Putamen (tissue), 1 donor: Measurements from ENCODE around the gene KNOP1.

Experiments
- DNase-seq: peaks from one replicate; pipeline ENCODE4 v3.0.0-alpha.2; 2016; ENCODE audit warnings: low spot score

Gene KNOP1

DNA sequence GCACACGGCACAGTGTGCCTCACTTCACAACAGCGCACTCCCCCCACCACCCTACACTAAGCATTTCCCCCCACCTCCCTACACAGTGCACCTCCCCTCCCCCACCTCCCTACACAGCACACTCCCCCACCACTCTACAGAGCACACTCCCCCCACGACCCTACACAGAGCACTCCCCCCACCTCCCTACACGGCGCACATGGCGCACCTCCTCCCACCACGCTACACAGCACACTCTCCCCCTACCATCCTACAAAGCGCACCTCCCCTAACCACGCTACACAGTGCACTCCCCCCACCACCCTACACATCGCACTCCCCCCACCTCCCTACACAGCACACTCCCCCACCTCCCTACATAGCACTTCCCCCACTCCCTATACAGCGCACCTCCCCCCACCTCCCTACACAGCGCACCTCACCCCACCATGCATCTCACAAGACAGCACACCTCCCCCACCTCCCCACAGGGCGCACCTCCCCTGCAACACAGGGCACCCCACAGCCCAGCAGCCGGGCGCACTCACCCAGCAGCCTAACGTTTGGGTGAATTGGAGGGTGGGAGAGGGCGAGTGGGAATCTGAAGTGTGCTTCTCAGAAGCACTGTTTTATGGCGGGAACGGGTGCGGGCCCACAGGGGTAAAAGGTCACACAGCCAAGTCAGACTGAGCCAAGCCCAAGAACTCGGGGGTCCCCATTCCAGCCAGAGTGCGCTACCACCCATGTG lies 10.3 kb downstream of the KNOP1 start:
- DNase-seq: no peak

DNA sequence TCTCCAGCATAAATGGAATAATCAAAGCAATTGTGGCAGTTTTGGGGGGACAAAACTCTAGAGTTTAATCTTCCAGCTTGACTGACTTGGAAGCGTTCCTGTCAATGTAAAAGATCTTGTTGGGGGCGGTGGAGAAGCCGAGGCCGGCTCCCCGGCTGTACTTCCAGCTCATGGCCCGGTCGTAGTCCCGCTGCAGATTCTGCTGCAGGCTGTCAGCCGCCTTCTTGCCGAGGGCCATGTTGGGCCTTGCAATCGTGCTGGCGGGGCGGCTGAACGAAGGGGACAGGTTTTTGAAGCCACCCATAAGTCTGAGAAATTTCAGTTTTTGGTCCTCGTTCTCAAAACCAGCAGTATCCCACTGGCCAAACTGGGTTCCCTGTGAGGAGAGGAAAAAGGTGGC lies 11.2 kb downstream of the KNOP1 start:
- no peak for DNase-seq

DNA sequence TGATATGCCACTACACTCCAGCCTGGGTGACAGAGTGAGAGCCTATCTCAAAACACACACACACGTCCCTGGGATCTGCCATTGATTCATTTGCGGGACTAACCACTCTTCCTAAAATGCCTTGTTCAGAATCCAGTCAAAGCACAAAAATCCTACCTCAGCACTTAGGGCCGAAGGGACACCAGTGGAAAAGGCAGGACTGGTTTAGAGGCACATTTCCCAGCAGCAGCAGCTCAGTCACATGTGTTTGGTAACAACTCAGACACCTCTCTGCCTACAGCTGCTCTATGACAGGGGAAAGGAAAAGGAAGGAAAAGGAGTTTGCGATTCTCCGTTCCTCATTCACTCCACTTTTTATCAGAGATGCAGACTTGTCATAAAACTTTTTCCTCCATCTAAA lies 12.2 kb downstream of the KNOP1 start:
- no peak for DNase-seq

DNA sequence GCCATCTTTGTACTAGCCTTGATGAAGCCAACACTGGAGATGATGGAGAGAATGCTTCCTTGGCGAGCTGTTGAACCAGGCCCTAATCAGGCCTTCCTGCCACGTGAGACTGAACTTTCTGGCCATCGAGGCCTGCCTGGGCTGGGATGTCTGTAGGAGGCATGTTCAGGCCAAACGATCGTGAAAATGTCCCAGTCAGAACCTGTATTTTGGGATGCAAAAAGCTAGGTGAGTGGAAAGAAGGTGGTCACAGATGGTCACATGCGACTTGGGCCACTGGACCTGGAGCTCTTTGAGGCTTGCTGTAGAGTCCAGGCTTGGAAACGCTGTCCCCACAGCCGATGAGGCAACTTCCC lies 12.9 kb downstream of the KNOP1 start:
- DNase-seq: no peak

DNA sequence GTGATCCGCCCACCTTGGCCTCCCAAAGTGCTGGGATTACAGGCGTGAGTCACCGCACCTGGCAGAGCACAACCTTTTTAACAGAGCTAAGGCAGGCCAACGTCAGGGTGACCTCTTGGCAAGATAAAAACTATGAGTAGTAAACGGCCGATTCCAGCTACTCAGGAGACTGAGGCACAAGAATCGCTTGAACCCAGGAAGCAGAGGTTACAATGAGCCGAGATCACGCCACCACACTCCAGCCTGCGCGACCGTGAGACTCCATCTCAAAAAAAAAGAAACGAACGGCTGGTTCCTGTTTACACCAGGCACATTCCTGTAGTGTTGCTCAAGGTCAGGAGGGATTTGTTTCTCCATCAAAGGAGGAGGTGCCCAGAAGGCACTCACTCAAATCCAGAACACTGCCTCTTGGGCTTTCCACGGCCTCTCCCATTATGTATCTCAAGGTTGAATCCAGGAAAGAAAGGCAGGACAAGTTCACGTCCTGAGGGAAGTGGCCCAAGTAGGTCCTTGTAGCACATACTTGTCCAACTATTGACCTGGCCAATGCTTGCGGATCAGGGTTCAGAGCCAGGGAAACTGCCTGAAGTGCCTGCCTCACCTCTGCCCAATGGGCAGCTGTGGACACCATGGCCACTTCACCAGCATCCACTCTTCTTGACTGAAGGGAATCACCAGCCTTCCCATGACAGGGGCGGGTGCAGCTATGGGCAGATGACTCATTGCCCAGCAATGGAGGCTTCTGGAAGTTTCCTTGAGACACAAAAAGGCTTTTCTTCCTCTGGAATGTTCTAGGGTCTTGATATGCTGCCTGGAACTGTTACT lies 13.5 kb downstream of the KNOP1 start:
- no peak for DNase-seq

DNA sequence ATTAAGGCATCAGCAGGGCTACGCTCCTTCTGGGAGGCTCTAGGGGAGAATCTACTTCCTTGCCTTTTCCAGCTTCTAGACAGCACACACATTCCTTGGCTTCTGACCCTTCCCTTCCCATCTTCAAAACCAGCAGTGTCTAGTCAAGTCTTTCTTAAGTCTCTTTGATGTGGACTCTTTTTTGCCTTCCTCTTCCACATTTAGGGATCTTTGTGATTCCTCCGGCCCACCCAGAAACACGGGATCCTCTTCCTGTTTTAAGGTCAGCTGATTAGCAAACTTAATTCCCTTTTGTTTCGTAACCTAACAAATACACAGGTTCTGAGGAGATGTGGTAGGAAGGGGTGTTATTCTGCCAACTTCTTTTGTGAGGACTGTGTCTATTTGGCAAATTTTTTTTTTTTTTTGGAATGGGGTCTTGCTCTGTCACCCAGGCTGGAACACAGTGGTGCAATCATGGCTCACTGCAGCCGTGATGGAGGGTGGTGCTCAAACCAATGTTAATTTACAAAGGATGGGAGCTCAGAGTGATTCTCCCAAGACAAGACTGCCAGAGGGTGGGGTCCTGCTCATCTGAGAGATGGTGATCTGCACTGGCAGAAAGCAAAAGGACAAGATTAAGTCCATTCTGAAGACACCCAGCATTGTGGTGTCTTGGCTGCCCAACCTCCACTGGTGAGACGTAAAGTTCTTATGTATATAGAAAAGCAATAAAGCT lies 14.7 kb downstream of the KNOP1 start:
- no peak for DNase-seq

DNA sequence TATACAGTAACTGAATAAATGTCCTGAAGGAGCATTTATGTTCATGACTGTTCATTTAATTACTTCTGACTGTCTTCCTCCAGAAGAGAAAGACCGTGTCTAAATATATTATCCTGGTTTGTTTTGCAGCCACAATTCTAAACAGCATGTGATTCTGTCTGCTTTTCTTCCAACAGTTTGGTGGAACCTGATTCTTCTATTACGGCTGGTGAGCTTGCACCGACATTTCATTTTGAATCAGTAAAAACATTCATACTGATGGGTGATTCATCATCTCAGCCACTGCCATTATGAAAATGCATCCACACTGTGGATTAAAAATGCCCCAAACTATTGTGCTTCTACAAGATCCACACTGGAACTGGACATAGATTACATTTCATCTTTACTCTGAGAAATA lies 16.9 kb downstream of the KNOP1 start:
- no peak for DNase-seq

DNA sequence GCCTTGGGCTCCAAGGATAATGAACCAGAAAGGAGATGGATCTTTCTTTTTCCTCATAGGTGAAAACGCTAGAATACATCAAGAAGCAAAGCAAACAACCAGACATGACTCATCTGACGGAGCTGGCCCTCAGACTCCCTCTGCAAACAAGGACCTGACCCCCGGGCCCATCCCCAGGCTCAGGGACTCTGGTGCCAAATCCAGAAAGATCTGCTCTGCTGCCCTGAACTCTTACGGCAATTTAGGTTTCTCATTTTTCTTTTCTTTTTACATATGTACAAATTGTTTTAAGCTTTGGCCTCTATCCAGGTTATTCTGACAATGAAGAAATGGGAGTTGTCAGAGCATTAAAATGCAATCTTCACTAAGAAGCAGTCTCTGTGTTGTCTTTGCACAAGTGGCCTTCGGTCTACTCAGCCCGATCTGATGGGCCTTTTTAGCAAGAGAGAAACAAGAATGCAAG lies 17.7 kb downstream of the KNOP1 start:
- no peak for DNase-seq

DNA sequence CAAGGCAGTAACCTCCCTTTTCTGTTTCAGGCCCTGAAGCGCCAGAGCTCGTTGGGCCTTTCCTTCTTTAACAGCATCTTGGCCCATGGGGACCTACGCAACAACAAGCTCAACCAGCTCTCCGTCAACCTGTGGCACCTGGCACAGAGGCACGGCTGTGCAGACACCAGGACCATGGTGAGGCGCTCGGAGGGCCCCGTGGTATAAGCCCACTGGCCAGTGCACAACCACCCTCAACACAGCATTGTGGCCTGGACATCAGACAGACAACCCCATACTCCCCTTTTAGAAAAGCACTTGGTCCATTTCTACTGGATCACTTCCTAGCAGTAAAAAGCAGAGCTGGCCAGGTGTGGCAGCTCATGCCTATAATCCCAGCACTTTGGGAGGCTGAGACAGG lies 18.6 kb downstream of the KNOP1 start:
- DNase-seq: no peak

DNA sequence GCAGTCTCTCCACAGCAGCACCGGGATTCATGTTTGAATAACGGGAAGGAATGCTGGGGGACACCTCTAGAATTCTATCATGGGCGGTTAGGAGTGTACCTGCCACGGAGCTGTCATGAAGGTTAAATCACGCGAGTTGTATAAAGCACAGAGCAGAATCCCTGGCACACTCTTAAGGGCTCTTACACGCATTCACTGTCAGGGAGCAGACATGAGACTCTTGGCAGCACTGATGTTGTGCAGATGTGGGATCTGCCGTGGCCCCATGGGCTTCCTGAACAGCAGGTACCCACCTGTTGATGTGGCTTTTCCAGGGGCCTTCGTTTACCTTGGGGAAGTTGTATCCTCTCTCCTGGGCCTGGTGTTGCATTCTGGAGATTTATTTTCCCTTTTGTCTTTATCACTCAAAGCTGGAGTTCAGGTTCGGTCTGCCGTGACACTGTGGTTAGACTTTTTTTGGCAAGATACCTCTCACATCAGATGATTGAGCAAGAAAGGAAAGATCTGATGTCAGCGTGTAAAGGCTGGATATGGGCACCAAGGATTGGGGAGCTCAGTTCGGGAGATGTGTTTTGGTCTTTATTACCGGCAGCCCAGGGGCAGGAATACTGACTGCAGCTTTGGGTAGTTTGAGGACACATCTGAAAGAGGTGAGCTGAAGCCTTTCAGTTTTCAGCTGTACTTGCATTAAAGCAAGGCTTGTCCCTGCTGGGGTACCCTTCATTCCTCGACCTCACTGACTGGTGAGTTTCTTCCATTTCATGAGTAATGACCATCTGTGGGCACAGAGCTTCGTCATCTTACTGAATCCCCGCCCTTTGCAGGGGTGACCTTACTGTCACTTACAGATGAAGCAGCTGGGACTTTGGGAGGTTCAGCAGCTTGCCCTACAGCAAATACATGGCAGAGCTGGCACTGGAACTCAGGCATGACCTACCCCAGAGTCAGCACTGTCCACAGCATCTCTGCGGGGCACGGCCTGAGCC lies 19.3 kb downstream of the KNOP1 start:
- no peak for DNase-seq

DNA sequence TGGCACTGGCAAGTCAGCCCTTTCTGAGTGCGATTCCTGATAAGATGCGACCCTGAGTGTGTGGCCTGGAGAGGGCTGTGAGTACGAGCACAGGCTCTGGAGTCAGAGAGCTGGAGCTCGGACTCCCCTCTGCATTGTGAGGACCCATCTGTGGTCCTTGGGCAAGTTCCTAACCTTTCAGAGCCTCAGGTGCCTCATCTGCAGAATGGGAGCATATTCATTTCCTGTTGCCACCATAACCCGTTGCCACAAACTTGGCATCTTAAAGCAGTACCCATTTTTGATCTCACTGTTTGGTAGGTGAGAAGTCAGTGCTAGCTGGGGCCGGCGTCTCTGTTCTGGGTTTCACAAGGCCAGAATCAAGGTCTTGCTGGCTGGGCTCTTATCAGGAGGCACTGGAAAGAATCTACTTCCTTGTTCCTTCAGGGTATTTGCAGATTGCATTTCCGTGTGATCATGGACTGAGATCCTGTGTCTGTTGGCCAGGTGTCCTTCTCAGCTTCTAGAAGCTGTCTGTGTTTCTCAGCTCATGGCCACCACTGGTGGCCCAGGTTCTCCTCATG lies 20.2 kb downstream of the KNOP1 start:
- DNase-seq: no peak

DNA sequence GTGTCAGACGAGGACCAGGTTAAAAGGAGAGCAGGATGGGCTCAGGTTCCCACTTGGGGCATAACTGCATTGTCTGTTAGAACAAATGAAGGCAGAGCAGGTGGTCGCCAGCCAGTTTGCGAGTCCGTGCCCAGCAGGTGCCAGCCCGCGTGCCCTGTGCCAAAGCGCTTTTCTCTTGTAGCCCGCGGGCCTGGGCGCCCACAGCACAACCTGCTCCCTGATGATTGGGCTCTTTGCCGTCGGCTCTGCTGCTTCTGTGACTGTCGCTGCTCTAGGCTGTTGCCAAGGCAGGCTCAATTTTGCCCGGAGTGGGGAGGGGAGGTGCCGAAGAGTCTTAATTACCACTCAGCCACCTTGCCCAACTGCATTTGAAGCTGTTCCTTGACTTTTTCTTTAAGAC lies 21.1 kb downstream of the KNOP1 start:
- DNase-seq: no peak

DNA sequence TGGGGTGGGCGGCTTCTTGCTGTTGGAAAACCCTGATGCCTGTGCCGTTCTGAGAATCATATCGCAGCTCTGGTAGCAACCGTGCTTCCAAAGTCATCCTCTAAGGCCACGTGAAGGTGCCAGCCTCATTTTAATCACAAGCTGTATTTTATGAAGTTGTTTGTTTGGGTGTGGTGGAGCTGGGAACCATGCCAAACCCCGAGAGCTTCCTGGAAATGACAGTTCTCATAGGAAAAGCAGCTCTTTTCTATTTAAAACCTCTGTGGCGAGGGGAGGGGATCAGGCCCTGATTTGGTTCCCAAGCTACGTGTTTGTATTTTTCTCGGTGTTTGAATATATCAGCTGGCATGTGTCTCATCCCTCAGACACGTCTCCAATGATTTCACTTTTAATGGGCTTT lies 21.7 kb downstream of the KNOP1 start:
- no peak for DNase-seq

DNA sequence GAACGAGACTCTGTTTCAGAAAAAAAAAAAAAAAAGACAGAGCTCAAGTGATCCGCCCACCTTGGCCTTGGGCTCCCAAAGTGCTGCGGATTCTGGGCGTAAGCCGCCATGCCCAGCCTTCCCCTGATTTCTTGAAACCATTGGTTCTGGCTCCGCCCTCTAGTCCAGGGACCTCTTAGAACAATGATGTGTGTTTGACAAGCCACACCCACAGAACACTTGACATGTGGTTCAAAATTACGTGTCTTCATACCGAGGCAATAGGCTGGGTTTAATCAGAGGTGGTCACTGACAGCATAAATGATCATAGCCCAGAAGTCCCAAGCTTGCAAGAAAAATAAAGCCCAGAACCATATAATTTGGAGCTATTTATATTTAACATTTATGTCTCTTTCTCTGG lies 23.0 kb downstream of the KNOP1 start:
- DNase-seq: no peak

DNA sequence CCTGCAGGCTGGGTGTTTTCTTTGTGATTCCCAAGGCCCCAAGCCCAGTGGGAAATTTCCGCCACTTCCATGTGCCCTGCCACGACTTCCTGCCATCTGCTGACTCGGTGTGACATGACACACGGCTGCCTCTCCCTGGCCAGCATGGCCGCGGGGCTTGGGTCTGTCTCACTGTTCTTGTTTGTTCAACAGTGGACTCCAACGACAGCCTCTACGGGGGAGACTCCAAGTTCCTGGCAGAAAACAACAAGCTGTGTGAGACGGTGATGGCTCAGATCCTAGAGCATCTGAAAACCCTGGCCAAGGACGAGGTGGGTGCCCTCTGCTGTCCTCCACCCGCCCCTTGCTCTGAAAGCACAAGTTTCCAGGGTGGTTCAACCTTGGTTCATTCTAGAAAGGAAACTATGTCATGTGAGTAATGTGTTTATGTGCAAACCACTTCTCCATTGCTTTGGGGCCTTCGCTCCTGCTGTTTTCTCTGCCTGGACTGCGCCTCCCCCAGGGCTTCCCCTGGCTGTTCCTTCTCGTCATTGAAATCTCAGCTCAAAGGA lies 26.8 kb downstream of the KNOP1 start:
- DNase-seq: no peak

DNA sequence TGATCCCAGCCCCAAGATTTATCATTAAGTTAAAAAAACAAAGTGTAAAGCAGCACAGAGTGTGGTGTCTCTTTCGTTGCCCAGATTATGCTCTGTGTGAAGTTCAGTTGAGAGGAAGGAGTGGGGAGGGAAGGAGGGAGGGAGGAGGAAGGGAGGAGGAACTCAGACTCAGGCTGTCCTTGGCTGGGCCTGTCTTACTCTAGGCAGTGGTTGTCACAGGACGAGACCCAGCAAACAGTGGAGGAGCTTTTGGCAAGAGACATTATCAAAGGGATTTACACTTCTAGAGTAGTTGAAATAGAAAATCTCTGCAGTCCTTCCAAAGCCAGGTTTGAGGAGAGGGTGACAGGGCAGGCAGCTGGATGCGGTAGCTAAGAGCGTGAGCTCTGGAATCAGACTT lies 27.8 kb downstream of the KNOP1 start:
- DNase-seq: no peak

DNA sequence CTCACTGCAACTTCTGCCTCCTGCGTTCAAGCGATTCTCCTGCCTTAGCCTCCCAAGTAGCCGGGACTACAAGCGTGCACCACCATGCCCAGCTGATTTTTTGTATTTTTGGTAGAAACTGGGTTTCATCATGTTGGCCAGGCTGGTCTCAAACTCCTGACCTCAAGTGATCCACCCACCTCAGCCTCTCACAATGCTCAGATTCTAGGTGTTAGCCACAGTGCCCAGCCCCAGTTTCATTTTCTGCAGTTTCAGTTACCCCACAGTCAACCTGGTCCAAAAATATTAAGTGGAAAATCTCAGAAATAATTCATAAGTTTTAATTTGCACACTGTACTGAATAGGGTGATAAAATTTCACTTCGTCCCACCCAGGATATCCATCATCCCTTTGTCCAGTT lies 28.7 kb downstream of the KNOP1 start:
- DNase-seq: no peak

DNA sequence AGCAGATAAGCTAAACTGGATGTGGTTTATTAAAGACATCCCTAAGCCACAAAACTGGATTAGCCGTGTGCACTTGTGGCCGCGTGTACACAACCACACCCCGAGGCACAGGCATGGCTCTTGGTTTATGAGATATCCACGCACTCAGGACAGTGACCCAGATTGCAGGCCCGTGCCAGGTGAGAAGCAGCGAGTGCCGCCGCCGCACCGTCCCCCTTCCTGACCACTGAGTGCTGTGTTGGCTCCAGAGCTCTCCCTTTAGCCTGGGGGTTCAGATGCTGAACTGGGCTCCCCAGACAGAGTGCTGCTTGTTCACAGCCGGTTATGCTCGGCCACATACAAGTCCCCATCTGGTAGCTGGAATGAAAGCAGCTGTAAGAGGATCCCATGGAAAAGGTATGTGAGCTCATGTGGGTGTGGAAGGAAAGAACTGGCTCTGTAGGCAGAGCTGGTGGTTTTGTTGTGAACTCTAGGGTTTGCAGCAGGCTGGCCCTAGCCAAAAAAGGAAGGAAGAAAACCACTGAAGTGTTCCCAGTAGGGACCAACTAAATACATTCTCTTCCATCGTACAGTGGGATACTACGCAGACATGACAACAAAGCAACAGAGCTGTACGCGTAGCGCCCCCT lies 29.5 kb downstream of the KNOP1 start:
- DNase-seq: no peak

DNA sequence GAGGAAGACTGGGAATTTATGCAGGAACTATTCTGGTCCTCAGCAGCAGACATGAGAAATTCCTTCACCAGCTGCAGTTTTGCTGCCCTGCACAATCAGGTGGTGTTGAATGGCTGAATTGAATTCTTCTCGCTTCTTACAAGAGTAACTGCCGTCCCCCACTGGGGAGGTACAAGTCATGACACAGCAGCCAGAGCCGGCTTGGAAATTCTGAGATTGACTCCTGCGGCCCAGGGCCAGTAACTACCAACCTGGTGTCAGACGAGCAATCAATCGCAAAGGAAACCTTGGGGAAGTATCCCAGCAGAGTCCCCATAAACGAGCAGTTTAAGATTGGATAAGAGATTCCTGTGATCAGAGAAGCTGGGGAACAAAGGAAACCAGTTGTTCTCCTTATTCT lies 30.7 kb downstream of the KNOP1 start:
- no peak for DNase-seq

DNA sequence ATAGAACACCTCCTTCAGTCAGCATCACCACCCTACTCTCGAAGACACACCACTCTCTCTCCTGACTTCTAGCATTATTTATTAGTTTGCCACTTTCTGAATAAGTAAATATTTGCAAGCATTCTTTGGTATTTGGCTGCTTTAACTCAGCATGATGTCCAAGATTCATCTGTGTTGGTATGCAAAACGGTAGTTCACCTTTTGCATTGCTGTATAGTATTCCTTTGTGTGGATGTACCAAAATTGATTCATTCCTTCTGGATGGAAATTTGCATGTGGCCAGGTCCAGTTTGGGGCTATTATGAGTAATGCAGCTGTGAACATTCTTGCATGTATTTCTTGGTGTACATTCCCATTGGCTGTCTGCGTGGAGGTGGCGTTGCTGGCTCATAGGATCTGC lies 32.9 kb downstream of the KNOP1 start:
- no peak for DNase-seq
